ENCODE results near the gene SLC6A5.

Gene SLC6A5

DNA sequence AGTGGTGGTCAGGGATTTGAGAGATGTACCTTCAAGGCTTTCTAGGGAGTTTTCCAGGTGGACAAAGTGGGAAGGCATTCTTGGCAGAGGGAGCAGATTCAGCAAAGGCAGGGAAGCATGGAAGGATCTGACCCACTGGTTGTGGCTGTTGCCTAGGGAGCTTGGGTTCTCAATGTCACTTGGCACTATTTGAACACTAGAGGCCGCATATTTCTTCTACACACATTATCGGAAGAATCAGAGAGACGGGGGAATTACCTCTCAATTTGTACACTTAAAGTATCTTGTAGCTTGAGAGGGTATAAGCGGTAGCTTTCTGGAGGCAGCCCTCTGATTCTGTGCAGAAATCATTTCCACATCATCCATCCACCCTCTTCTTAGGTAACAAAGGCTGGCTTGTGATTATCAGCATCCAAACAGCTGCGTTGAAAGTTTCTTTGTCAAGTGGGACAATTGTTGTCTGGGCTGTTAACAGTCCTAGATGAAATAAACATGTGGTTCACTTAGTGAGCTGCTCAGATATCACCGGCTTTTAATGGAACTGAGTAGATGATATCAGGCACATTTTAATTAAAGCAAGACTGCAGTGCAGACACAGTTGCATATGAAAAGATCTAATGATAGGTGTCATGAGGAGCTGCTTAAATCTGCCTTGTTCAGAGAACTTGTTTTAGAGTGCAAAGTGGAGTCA is 72.6 kb downstream of the SLC6A5 start:
- DNase-seq: no peak

DNA sequence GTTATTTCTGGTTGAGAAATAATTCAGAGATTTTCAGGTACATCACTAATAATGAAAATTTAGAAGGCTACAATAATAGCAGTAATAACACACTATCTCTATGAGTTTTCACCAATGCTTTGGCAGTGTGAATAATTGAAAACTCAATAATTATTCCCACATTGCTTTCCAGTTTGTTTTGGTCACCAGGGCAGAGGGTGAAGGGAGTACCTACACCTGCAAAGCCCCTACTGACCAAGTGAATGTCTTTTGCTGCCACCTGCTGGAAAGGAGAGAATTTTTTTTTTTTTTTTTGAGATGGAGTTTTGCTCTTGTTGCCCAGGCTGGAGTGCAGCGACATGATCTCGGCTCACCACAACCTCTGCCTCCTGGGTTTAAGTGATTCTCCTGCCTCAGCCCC is 73.2 kb downstream of the SLC6A5 start:
- no peak for DNase-seq

DNA sequence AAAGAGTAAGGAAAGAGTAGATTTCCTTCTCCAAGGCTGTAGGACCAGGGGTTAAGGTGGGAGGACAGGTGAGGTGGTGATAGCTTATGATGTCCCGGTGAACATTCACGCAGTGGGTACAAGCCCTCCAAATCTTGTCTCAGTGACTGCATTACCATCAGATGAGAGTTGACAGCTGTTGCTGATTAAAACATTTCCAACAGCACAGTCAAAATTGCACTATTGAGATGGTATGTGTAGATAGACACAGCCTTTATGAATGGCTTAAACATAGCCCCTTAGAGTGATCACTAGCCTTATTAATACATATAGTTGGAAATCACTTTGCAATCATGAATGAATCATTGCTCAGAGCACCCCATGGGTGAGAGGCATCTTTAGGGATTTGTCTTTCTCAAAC is 77.2 kb downstream of the SLC6A5 start:
- DNase-seq: no peak

DNA sequence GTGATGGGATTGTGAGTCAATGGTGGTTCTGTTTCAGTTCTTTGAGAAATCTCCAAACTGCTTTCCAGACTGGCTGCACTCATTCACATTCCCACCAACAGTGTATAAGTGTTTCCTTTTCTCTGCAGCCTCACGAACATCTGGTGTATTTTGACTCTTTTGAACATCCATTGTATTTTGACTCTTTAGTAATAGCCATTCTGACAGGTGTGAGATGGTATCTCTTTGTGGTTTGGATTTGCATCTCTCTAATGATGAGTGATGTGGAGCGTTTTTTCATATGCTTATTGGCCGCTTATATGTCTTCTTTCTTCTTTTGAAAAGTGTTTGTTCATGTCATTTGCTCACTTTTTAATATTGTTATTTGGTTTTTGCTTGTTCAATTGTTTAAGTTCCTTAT is 89.4 kb downstream of the SLC6A5 start:
- no peak for DNase-seq

DNA sequence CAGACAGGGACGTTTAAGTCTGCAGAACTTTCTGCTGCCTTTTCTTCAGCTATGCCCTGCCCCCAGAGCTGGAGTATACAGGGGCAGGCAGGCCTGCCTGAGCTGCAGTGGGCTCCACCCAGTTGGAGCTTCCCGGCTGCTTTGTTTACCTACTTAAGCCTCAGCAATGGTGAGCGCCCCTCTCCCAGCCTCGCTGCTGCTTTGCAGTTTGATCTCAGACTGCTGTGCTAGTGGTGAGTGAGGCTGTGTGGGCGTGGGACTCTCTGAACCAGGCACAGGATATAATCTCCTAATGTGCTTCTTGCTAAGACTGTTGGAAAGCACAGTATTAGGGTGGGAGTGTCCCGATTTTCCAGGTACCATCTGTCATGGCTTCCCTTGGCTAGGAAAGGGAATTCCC is 108.5 kb downstream of the SLC6A5 start:
- no peak for DNase-seq

Data from stimulated activated CD4-positive, alpha-beta T cell treated with anti-CD3 and anti-CD28 coated beads, Interleukin-1b, Interleukin-23, amount 100 ng/mL, for 48 hours (primary cell).